ENCODE measurements around the gene LSAMP.
A peak's percentile ranks its signal among the peaks of the same experiment; 100 is the strongest.
"Not testable (repeated sequence)": the region's sequence is repeated elsewhere in the genome, so short reads cannot be mapped to it uniquely, and the experiment has no call there.

Gene LSAMP

DNA sequence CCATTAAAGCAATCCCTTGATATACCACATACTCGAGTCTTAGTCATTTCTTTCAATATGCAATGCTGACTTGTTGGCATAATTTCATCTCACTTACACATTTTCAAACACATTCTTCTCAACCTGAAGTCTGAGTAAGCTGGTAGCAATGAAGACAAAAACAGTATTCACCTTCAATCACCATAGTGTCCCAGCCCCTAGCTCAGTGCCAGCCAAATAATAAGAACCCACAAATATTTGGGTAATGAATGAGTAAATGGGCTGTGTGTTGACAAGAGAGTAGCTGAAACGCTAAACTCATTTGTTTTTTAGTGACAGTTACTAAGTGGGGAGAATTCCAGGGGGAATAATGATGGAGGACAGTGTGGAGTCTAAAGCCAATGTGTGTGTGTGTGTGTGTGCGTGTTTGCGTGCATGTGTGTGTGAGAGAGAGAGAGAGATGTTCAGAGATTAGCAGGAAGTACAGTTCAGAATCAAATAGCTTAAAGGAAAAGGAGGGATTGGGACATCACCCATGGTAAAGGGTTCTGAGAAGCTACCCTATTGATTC lies 656.3 kb downstream of the LSAMP start:
- DNase-seq = peak; percentile 61

- DNase-seq = no peak
Measured at GRCh38 chr3:115787818-115788217, 657.5 kb downstream of the LSAMP start.

DNA sequence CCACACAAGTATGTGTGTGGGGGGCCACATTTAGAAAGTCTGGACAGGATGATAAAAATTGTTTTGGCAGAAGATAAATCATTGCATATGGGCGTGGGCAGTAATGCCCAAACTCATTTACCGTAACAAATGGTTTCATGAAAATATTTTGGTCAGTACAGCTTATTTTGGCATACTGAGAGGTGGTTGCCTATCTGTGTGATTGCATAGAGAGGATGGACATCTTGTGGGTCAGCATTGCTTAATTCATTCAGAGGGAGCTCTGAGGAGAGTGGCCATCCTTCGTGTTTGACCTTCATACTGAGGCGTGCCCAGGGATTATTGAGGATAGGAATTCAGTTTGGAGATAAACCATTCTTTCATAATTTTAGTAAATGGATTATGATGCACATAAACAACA lies 659.5 kb downstream of the LSAMP start:
- DNase-seq = no peak

DNA sequence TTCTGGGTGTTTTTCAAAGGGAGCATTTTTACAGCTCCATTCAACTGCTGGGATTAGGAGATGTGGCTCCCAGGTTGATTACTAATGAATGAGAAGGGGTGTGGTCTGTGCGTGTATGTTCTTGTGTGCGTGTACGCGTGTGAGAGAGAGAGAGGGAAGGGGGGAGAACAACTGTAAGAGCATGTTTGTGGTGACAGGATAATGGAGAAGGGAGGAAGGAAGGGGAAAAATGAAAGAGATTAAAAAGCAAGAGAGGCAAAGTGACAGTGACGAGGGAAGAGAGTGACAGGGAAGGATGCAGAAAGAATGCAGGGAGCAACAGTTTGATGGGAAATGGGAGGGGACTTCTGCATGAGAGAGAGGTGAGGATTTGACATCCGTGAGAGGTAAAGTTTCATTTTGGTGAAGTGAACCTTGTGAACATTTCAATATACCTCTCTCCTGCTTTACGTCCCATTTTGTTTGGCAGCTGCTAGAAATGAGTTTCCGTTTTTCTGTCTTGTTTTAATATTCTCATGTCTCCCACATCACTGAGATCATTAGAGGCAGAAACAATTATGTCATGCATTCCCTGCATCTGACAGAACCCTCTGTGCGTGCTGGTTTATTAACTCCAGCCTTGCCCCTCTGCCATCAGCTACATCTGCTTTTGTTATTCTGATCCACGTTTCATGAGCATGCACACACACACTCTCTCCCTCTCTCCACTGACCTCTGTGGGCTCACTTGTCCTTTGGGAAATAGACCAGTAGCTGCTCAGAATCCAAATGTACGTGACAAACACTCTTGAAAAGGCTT lies 660.3 kb downstream of the LSAMP start:
- DNase-seq = no peak

- peak; percentile 90 for DNase-seq
Measured at GRCh38 chr3:115783938-115784738, 661.1 kb downstream of the LSAMP start.

GRCh38 chr3:115783426-115783825 lies 661.9 kb downstream of the LSAMP start:
- DNase-seq = not testable (repeated sequence)

DNA sequence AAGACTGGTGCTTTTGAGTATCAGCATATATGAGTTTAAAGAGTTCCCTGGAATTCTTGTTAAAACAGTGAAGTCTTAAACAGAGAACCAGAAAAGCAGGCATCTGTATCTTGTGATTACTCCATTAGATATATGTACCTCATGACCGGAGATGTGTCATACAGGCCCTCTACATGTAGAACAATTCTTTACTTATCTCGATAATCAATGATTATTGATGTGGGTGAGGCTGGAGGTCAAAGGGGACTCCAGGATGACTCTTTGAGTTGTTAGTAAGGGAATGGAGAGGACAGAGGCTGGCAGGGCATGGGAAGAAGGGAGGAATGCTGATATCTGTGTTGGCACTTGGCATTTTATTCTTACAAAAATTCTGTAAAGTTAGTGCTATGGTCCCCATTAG lies 666.3 kb downstream of the LSAMP start:
- DNase-seq = no peak

- DNase-seq = no peak
Measured at GRCh38 chr3:115772951-115773350, 672.3 kb downstream of the LSAMP start.

GRCh38 chr3:115768661-115769060 lies 676.6 kb downstream of the LSAMP start:
- no peak for DNase-seq

GRCh38 chr3:115766587-115767482 lies 678.5 kb downstream of the LSAMP start:
- DNase-seq = no peak

DNA sequence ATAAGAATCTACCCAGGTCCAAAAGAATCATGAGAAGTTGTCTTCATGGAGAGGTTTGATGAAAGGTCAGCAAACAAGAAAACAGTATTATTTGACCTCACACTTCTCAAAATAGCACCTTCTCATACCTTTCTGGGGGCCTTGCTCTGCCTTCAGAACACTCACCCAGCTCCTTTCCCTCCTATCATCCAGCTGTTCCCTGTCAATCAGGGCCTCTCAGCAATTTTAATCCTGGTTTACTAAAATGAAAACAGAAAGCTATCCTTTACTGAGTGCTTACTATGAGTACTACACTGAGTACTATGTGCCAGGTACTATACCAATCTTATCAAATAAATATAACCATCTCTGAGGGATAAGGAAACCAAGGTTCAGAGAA lies 683.4 kb downstream of the LSAMP start:
- no peak for DNase-seq

GRCh38 chr3:115760716-115761115 lies 684.6 kb downstream of the LSAMP start:
- DNase-seq = no peak

- DNase-seq = peak; percentile 41
Measured at GRCh38 chr3:115758076-115758763, 687.1 kb downstream of the LSAMP start.

DNA sequence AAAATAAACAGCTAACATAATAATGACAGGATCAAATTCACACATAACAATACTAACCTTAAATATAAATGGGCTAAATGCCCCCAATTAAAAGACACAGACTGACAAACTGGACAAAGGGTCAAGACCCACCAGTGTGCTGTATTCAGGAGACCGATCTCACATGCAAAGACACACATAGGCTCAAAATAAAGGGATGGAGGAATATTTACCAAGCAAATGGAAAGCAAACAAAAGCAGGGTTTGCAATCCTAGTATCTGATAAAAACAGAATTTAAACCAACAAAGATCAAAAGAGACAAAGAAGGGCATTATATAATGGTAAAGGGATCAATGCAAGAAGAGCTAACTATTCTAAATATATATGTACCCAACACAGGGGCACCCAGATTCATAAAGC lies 692.3 kb downstream of the LSAMP start:
- not testable (repeated sequence) for DNase-seq
